Embryonic facial prominence (tissue), 1 donor: Measurements from ENCODE around the gene ALDH7A1.

ENCODE experiments used
- DNase-seq: peaks from one replicate; pipeline ENCODE4 v3.0.0-alpha.2; 2016; ENCODE audit errors: extremely low spot score

The ALDH7A1 gene

GRCh38 chr5:126509339-126509738 is 85.7 kb downstream of the ALDH7A1 start:
- DNase-seq: no peak

- DNase-seq: no peak
Measured at GRCh38 chr5:126508962-126509279, 86.1 kb downstream of the ALDH7A1 start.

DNA sequence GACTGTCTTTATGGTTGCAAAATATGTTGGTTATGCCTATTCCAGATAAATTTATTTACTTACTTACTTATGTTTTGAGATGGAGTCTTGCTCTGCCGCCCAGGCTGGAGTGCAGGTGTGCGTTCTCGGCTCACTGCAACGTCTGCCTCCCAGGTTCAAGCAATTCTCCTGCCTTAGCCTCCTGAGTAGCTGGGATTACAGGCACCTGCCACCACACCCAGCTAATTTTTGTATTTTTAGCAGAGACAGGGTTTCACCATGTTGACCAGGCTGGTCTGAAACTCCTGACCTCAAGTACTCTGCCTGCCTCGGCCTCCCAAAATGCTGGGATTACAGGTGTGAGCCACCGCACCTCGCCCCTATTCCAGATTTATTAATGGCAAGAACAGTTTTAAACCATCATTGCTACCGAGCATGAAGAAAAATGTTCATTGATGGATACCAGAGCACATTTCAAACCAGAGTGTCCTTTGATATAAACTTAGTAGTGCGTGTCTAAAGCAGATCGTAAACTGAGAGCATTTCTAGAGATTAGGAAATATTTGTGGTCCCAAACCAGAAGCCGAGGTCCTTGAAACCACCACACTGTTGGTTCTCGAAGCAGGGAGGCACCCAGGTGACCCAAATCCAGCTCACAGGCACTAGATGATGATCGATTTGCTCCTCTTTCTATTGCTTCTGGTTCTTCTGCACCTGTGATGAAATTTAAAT is 86.6 kb downstream of the ALDH7A1 start:
- DNase-seq: no peak

DNA sequence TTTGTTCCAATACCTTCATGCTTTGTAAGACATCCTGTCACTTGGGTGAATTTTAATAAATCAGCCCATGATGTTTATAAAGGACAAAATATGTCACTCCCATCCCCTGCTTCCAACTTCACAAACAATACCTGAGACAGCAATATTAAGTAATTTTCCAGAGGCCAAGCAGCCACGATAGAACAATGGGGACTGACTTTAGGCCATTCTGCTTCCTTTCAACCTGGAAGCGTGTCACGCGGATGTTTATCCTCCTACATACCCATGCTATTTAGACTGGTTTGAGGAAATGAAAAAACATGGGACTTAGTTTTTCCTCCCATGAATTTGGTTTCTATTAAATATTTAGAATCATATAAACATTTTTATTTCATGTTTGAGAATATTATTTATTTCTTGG is 88.9 kb downstream of the ALDH7A1 start:
- no peak for DNase-seq

- no peak for DNase-seq
Measured at GRCh38 chr5:126503602-126504104, 91.4 kb downstream of the ALDH7A1 start.

DNA sequence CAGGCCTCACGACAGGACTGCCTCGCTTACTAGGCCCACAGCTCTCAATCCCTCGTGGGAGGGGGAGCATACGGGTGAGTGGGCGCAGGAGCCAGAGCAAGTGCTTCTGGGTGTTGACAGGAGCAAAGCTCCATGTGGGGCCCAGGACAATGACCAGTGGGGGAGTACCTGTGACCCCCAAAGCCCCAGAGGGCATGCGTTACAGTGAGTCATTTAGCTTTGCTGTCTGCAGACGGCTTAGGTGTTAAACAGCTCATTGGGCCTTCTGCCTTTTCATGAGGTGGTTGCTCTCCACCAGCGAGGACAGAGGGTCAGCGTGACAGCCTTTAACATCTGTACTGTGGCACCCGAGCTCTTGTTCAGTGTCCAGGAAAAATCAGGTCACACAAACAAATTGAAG is 93.6 kb downstream of the ALDH7A1 start:
- no peak for DNase-seq

DNA sequence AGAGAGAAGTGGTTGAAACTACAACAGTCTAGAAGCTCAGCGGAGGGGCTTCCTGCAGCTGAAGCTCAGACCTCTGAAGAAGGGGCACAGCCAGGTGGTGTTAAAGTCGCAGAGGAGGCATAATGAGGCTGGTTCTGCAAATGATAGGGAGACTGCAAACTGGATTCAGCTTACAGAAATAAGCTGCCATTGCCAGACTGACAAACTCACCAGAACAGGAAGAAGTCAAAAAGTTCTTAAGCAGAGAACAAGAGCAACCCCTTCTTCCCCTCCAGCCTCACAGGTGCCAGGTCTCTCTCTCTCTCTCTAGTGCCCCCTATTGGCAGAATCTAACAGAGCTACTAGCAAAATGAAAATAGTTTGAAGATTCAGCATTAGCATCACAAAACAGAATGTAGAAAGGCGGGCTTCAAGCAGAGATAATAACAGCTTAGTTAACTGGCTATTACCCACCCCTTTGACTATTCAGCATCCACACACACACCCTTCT is 95.1 kb downstream of the ALDH7A1 start:
- no peak for DNase-seq

DNA sequence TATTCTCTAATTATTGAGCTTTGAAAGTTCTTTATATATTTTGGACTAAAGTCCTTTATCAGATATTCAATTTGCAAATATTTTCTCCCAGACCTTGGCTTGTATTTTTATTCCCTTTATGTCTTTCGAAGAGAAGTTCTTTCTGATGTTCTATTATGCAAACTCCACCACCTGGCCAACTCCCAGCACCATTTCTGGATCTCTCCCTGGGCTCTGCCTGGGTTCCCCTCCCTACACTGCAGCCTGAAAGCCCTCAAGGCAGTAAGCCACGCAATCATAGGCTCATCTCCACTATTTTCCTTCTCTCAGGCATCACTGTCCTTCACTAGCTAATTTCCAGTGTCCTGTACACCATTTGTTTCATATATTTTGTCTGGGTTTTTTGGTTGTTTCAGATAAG is 95.7 kb downstream of the ALDH7A1 start:
- DNase-seq: no peak

DNA sequence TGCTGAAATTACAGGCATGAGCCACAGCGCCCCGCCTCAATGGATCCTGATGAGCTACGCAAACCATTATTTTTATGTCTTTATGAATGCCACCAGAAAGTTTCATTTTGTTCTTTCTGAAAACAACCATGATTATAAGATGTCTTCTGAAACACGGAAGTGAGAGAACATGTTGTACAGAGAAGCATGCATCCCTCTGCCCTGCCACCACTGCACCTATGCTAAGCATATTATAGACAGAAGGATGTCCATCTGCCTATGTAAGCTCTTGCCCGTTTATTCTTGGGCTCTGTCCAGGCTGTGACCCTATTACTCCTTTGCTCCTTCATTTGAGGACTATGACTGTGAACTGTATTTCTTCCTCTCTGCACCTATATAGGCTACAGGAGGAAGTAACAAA is 97.5 kb downstream of the ALDH7A1 start:
- no peak for DNase-seq

DNA sequence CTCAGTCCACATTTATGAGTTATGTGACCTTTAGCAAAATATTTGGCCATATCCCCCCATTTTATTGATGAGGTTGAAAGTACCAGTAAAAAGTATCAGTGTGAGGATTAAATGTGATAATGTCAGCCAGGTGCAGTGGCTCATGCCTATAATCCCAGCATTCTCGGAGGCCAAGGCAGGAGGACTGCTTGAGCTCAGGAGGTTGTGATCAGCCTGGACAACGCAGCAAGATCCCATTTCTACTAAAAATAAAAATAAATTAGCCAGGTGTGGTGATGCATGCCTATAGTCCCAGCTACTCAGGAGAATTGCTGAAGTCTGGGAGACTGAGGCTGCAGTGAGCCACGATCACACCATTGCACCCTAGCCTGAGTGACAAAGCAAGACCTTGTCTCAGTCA is 100.6 kb downstream of the ALDH7A1 start:
- DNase-seq: no peak

DNA sequence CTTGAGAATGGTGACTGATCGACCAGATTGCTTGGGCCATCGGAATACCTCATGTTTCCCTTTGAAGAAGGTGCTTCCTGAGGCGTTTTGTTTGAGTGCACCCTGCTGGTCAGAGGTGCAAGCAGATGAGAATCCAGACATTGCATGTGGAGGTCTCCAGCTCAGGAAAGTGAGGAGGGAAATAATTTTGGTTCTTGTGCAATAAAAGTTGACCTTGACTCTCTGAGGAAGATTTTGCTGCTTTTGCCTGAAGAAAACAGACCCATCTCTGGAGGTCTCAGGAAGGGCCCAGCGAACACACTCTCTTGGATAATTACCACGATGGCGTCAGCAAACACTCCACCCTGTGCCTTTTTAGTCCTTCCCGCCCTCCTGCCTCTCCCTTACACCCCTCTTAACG is 102.1 kb downstream of the ALDH7A1 start:
- DNase-seq: no peak

GRCh38 chr5:126490167-126490940 is 104.7 kb downstream of the ALDH7A1 start:
- peak; percentile 34 for DNase-seq

- no peak for DNase-seq
Measured at GRCh38 chr5:126488443-126489065, 106.5 kb downstream of the ALDH7A1 start.

DNA sequence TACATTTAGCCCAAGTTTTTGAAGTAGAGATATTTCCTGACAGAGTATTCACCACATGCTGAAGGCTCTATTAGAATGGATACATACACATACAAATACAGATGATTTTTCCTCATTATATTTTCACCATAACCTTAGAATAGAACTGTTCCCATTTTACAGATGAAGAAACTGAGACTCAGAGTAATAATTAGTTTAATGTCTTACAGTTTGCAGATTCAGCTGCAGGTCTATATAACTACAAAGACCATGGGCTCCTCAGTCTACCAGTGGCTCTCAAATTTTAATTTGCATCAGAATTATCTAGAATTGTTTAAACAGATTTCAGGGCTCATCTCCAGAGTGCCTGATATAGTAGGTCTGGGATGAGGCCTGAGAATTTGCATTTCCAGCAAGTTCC is 107.4 kb downstream of the ALDH7A1 start:
- no peak for DNase-seq

DNA sequence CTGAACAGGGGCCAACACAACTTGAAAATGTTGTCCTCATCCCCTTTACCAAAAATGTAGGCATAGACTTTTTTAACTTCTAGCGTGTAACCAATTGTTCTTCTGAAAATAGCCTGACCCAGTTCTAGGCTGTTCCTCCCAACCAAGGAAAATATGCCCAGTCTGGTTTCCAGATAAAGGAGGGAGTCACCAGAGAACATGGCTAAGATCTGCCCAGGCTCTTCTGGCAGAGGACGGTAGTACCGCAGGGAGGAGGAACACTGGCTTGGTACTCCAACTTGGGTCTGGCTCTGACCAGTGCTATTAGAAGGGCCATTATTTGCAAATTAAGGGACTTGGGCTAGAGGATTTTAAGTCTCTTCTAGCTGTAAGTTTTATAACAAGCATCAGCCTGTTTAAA is 108.7 kb downstream of the ALDH7A1 start:
- no peak for DNase-seq

GRCh38 chr5:126484253-126484652 is 110.8 kb downstream of the ALDH7A1 start:
- no peak for DNase-seq

- no peak for DNase-seq
Measured at GRCh38 chr5:126483156-126483555, 111.9 kb downstream of the ALDH7A1 start.

DNA sequence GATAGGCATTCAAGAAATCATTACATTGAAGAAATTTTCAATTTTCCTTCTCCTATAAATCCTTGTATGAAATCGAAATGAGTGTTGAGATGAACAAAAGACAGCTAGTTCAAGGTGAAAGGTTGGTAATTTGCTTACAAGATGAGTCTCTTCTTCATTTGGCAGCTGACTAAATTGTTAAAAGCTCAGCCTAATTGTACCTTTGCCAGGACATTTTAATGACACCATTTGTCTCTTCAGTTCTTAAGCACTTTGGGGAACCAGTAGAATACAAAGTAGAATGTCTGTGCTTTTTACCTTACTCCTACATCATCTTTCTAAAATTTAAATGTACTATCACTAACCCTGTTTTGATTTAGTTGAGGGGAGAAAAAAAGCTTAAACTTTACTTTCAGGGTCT is 112.4 kb downstream of the ALDH7A1 start:
- DNase-seq: no peak

GRCh38 chr5:126481243-126481642 is 113.8 kb downstream of the ALDH7A1 start:
- DNase-seq: no peak
